Lower leg skin (tissue), 3 donors: ENCODE results near the gene MAL.

Experiments used
- POLR2A ChIP-seq, 2 donors: fragments of 450-650 bp; IDR thresholded peaks; one replicate each; pipeline ENCODE4 v1.6.1; 2016 to 2017; ENCODE audit warnings: antibody characterized with exemption in 2 of 2, mild to moderate bottlenecking in 1 of 2, moderate library complexity in 1 of 2
- TF ChIP-seq, protein P1 (sequence below), 3 donors: fragments of 450-650 bp; IDR thresholded peaks; one replicate each; pipeline ENCODE4 v1.5.1; 2016; ENCODE audit warnings: antibody characterized with exemption in 3 of 3, mild to moderate bottlenecking in 3 of 3, moderate library complexity in 2 of 3

GRCh38 chr2:95077530-95077825 is 52.0 kb downstream of the MAL start:
- TF ChIP-seq, protein P1, sequence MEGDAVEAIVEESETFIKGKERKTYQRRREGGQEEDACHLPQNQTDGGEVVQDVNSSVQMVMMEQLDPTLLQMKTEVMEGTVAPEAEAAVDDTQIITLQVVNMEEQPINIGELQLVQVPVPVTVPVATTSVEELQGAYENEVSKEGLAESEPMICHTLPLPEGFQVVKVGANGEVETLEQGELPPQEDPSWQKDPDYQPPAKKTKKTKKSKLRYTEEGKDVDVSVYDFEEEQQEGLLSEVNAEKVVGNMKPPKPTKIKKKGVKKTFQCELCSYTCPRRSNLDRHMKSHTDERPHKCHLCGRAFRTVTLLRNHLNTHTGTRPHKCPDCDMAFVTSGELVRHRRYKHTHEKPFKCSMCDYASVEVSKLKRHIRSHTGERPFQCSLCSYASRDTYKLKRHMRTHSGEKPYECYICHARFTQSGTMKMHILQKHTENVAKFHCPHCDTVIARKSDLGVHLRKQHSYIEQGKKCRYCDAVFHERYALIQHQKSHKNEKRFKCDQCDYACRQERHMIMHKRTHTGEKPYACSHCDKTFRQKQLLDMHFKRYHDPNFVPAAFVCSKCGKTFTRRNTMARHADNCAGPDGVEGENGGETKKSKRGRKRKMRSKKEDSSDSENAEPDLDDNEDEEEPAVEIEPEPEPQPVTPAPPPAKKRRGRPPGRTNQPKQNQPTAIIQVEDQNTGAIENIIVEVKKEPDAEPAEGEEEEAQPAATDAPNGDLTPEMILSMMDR (IDR thresholded peaks at IDR 0.05): no peak
- TF ChIP-seq POLR2A (IDR thresholded peaks at IDR 0.05): no peak
